IMR-90 (cell line): ENCODE results near the gene CDH12. TPM values are rescaled to one million over a fixed set of nuclear protein-coding genes. Genes with fewer than 3 reads are reported as not detected.

Source experiments
- ATAC-seq: fragments of 200-7000 bp; cut with Tn5 transposase; 2 replicates; pipeline ENCODE4 v1.9.1; 2020; ENCODE audit warnings: low read depth, mild to moderate bottlenecking, moderate library complexity
- BruUV-seq: library from RNA; stranded (reverse); fragments of 400-500 nt; replicated peaks from 2 replicates; lab custom pipeline; 2021; lab: Mats Ljungman, UMichigan
- CTCF ChIA-PET: fragments of 300-600 bp; formaldehyde crosslinking; extraction: SDS; loops from one replicate; lab custom pipeline; 2021; ENCODE audit warnings: antibody characterized with exemption; lab: Yijun Ruan, JAX
- POLR2A ChIA-PET: fragments of 300-600 bp; sonication (Branson Sonifier 250); formaldehyde crosslinking; loops from one replicate; lab custom pipeline; 2022; ENCODE audit warnings: antibody characterized with exemption; ENCODE audit not compliant: unreplicated experiment; lab: Charles Lee
- DNase-seq: peaks from one replicate; pipeline ENCODE4 v3.0.0; 2013
- H2AFZ ChIP-seq: replicated peaks from 2 replicates; pipeline ENCODE3; 2013; ENCODE audit warnings: low read length, mild to moderate bottlenecking; ENCODE audit not compliant: poor library complexity
- H2AK5ac ChIP-seq: 2 replicates; pipeline ENCODE4 v1.6.1; 2013; ENCODE audit warnings: low read depth, low read length, inconsistent platforms
- H2AK9ac ChIP-seq: replicated peaks from 2 replicates; pipeline ENCODE3; 2013; ENCODE audit warnings: mild to moderate bottlenecking, low read depth, low read length, moderate library complexity; ENCODE audit not compliant: poor library complexity
- H2BK120ac ChIP-seq: 2 replicates; pipeline ENCODE4 v1.6.1; 2013; ENCODE audit warnings: low read depth, low read length, inconsistent platforms
- H2BK15ac ChIP-seq: 3 replicates; pipeline ENCODE4 v1.6.1; 2013; ENCODE audit warnings: low read depth, low read length, inconsistent platforms
- H2BK20ac ChIP-seq: 2 replicates; pipeline ENCODE4 v1.6.1; 2013; ENCODE audit warnings: low read depth, mild to moderate bottlenecking, inconsistent platforms, low read length, moderate library complexity
- H2BK5ac ChIP-seq: 2 replicates; pipeline ENCODE4 v1.6.1; 2013; ENCODE audit warnings: mild to moderate bottlenecking, low read depth, low read length, inconsistent platforms; ENCODE audit not compliant: poor library complexity, severe bottlenecking
- H3K14ac ChIP-seq: replicated peaks from 2 replicates; pipeline ENCODE4 v1.6.1; 2013; ENCODE audit warnings: low read depth, low read length, inconsistent platforms
- H3K18ac ChIP-seq: 2 replicates; pipeline ENCODE4 v1.6.1; 2013; ENCODE audit warnings: low read depth, low read length, control low read depth
- H3K23ac ChIP-seq: 2 replicates; pipeline ENCODE4 v1.6.1; 2013; ENCODE audit warnings: low read depth, low read length, inconsistent platforms
- H3K27ac ChIP-seq: 2 replicates; pipeline ENCODE4 v1.5.1; 2013; ENCODE audit warnings: mild to moderate bottlenecking, control low read depth, low read length; ENCODE audit not compliant: insufficient read depth
- H3K27me3 ChIP-seq: 2 replicates; pipeline ENCODE4 v1.6.1; 2013; ENCODE audit warnings: low read length; ENCODE audit not compliant: control insufficient read depth, insufficient read depth
- H3K36me3 ChIP-seq: 2 replicates; pipeline ENCODE4 v1.6.1; 2013; ENCODE audit warnings: low read length, mixed read lengths; ENCODE audit not compliant: control insufficient read depth, insufficient read depth
- H3K4ac ChIP-seq: 2 replicates; pipeline ENCODE4 v1.6.1; 2013; ENCODE audit warnings: low read depth, low read length, inconsistent platforms
- H3K4me1 ChIP-seq: 2 replicates; pipeline ENCODE4 v1.6.1; 2013; ENCODE audit warnings: low read length, mixed read lengths; ENCODE audit not compliant: control insufficient read depth, insufficient read depth
- H3K4me2 ChIP-seq: 2 replicates; pipeline ENCODE4 v1.6.1; 2013; ENCODE audit warnings: low read depth, mild to moderate bottlenecking, control low read depth, low read length, moderate library complexity
- H3K4me3 ChIP-seq: 2 replicates; pipeline ENCODE4 v1.5.1; 2013; ENCODE audit warnings: low read depth, mild to moderate bottlenecking, control low read depth, low read length, moderate library complexity; ENCODE audit not compliant: insufficient read depth
- H3K56ac ChIP-seq: 2 replicates; pipeline ENCODE4 v1.6.1; 2013; ENCODE audit warnings: low read length, inconsistent platforms; ENCODE audit not compliant: insufficient read depth; ENCODE audit errors: extremely low read depth
- H3K79me1 ChIP-seq, 2 experiments: 2 replicates each; pipeline ENCODE4 v1.6.1; 2013; ENCODE audit warnings: low read length in 2 of 2, inconsistent platforms in 1 of 2, low read depth in 1 of 2
- H3K9ac ChIP-seq: 2 replicates; pipeline ENCODE4 v1.6.1; 2013; ENCODE audit warnings: low read depth, low read length, control low read depth
- H3K9me1 ChIP-seq: 2 replicates; pipeline ENCODE4 v1.6.1; 2013; ENCODE audit warnings: low read length, inconsistent platforms; ENCODE audit not compliant: insufficient read depth
- H3K9me3 ChIP-seq: 2 replicates; pipeline ENCODE4 v1.6.1; 2013; ENCODE audit warnings: low read length; ENCODE audit not compliant: control insufficient read depth, insufficient read depth
- H4K20me1 ChIP-seq: 2 replicates; pipeline ENCODE4 v1.6.1; 2013; ENCODE audit warnings: low read length, inconsistent platforms; ENCODE audit not compliant: insufficient read depth
- H4K5ac ChIP-seq: 2 replicates; pipeline ENCODE4 v1.6.1; 2013; ENCODE audit warnings: mild to moderate bottlenecking, low read depth, low read length, control low read depth
- H4K8ac ChIP-seq, 2 experiments: 2 replicates each; pipeline ENCODE4 v1.6.1; 2013; ENCODE audit warnings: low read depth in 2 of 2, low read length in 2 of 2, control low read depth in 1 of 2, inconsistent platforms in 1 of 2
- H4K91ac ChIP-seq: 2 replicates; pipeline ENCODE4 v1.6.1; 2013; ENCODE audit warnings: low read depth, low read length, inconsistent platforms; ENCODE audit not compliant: insufficient read depth
- MXI1 ChIP-seq: IDR thresholded peaks from 2 replicates; pipeline ENCODE4 v1.6.1; 2012; ENCODE audit warnings: low read depth, mild to moderate bottlenecking, low read length, moderate library complexity, borderline replicate concordance
- POLR2A ChIP-seq: IDR thresholded peaks from 2 replicates; pipeline ENCODE4 v1.6.1; 2012; ENCODE audit warnings: mild to moderate bottlenecking, low read depth, low read length
- RAD21 ChIP-seq: IDR thresholded peaks from 2 replicates; pipeline ENCODE4 v1.6.1; 2012; ENCODE audit warnings: low read length, improper control_type of control experiment
- RFX5 ChIP-seq: IDR thresholded peaks from 2 replicates; pipeline ENCODE4 v1.8.0; 2012; ENCODE audit warnings: low read depth, mild to moderate bottlenecking, low read length, moderate library complexity
- dilution Hi-C: fragments of 300-500 bp; cut with HindIII; formaldehyde crosslinking; loops from one replicate; pipeline ENCODE4 v1.14.3; 2018; ENCODE audit warnings: low sequenced_read_pairs; ENCODE audit not compliant: unreplicated experiment
- in situ Hi-C: fragments of 300-500 bp; cut with MboI; formaldehyde crosslinking; loops from 3 replicates; pipeline ENCODE4 v1.14.3; 2019; ENCODE audit warnings: low sequenced_read_pairs, inconsistent platforms, mixed read lengths
- intact Hi-C: fragments of 100-400 bp; cut with micrococcal nuclease; formaldehyde crosslinking; loops from 2 replicates; pipeline ENCODE4 v1.10.0; 2022
- polyA plus RNA-seq, 3 experiments: library from polyadenylated mRNA; depleted of rRNA; stranded (reverse); fragments of >200 nt; gene quantifications; 2 replicates each; pipeline ENCODE4 v1.2.3, GENCODE V29; 2012; ENCODE audit warnings: low replicate concordance in 1 of 3
- total RNA-seq: library from RNA; depleted of rRNA; stranded (reverse); fragments of >200 nt; gene quantifications from 2 replicates; pipeline ENCODE4 v1.2.3, GENCODE V29; 2012
- TF ChIP-seq, protein P1 (sequence below): conservative IDR thresholded peaks from 2 replicates; pipeline ENCODE4 v1.5.1; 2012; ENCODE audit warnings: mild to moderate bottlenecking, low read depth, low read length, improper control_type of control experiment

CDH12 gene
- total and polyA plus RNA-seq, 2 of the 4 experiments (the other 2 are of a cell fraction), result not detected

DNA sequence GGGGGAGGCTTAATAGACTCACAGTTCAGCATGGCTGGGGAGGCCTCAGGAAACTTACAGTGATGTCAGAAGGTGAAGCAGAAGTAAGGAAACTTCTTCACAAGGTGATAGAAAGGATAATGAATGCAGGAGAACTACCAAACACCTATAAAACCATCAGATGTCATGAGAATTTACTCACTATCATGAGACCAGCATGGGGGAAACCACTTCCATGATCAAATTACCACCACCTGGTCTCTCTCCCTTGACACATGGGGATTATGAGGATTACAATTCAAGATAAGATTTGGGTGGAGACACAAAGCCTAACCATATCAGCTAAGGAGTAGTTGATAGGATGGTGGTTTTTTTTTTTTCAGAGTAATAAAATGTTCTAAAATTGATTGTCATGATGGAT is 201.8 kb downstream of the CDH12 start:
- Histone ChIP-seq H3K9me1 (no peaks in the 10 kb centered on the region), H3K9ac (no peak overlapping the region), H3K79me1 (no peaks in the 10 kb centered on the region), H4K91ac (no peak overlapping the region), H3K4me2 (no peak overlapping the region), H4K8ac (no peak overlapping the region), H3K23ac (no peak overlapping the region), H3K18ac (no peak overlapping the region), H2AK9ac (no peak overlapping the region), H3K9me3 (no peaks in the 10 kb centered on the region), H3K4ac (no peak overlapping the region), H3K4me3 (no peak overlapping the region), H3K4me1 (no peaks in the 10 kb centered on the region), H4K5ac (no peak overlapping the region), H2BK5ac (no peak overlapping the region), H3K27ac (no peak overlapping the region), H2BK20ac (no peak overlapping the region), H2AFZ (no peak overlapping the region), H3K56ac (no peak overlapping the region), H4K20me1 (no peaks in the 10 kb centered on the region), H2BK120ac (no peak overlapping the region), H3K36me3 (no peaks in the 10 kb centered on the region), H3K27me3 (no peaks in the 10 kb centered on the region), H3K14ac (no peak overlapping the region), H2BK15ac (no peak overlapping the region), H2AK5ac (no peak overlapping the region)
- ChIA-PET POLR2A (no interaction called here), CTCF (no interaction called here)
- DNase-seq, result no peak
- no peak for TF ChIP-seq POLR2A
- no peak for TF ChIP-seq MXI1
- TF ChIP-seq RAD21, result no peak
- no peak for TF ChIP-seq RFX5
- TF ChIP-seq, protein P1, sequence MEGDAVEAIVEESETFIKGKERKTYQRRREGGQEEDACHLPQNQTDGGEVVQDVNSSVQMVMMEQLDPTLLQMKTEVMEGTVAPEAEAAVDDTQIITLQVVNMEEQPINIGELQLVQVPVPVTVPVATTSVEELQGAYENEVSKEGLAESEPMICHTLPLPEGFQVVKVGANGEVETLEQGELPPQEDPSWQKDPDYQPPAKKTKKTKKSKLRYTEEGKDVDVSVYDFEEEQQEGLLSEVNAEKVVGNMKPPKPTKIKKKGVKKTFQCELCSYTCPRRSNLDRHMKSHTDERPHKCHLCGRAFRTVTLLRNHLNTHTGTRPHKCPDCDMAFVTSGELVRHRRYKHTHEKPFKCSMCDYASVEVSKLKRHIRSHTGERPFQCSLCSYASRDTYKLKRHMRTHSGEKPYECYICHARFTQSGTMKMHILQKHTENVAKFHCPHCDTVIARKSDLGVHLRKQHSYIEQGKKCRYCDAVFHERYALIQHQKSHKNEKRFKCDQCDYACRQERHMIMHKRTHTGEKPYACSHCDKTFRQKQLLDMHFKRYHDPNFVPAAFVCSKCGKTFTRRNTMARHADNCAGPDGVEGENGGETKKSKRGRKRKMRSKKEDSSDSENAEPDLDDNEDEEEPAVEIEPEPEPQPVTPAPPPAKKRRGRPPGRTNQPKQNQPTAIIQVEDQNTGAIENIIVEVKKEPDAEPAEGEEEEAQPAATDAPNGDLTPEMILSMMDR, result no peak
- intact Hi-C loops (no loop called here), in situ Hi-C loops (no loop called here), dilution Hi-C loops (no loop called here)
- BruUV-seq, result no TSS peak
- no peak for ATAC-seq
